ENCODE measurements around the gene PKP4.

- TF ChIP-seq CTCF (IDR thresholded peaks at IDR 0.05): no peak
- TF ChIP-seq POLR2A (IDR thresholded peaks at IDR 0.05): no peak
These were observed 46.2 kb downstream of the PKP4 start for GRCh38 chr2:158502974-158503373.
